ENCODE results near the gene POLN.
"Not testable (repeated sequence)": the region's sequence is repeated elsewhere in the genome, so short reads cannot be mapped to it uniquely, and the experiment has no call there.

The POLN gene

DNA sequence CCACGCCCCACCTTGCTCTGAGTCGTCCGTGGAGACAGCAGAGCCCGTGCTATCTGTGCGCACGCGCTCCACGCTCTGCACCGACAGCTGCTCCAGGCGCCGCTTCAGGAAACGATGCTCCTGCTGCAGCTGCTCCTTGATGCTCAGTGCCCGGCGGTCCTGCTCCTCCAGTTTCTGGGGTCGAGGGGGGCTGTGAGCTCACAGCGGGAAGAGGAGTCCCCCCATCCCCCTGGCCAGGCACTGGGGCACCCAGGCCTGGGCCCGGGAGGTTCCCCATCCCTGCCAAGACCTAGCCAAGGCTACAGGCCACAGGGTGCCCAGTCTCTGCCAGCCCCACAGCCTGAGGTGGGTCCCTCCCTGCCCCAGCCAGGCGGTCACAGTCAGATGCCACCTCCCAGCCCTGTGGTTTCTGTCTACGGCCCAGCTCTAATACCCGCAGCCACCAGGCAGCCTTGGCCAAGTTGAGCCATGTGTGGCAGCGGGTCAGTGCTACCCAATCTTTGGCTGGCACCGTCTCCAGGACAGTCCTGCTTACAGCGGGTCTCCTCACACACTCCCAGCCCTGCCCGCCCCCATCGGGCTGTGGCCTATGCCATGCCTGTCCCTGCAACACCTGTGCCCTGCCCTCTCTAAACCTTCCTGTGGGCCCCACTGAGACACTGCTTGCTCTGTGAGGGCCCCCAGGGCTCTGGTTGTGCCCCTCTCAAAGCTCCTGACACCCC, 9.3 kb upstream of the POLN start:
- DNase-seq (ENCODE audit: low read depth), result no peak

DNA sequence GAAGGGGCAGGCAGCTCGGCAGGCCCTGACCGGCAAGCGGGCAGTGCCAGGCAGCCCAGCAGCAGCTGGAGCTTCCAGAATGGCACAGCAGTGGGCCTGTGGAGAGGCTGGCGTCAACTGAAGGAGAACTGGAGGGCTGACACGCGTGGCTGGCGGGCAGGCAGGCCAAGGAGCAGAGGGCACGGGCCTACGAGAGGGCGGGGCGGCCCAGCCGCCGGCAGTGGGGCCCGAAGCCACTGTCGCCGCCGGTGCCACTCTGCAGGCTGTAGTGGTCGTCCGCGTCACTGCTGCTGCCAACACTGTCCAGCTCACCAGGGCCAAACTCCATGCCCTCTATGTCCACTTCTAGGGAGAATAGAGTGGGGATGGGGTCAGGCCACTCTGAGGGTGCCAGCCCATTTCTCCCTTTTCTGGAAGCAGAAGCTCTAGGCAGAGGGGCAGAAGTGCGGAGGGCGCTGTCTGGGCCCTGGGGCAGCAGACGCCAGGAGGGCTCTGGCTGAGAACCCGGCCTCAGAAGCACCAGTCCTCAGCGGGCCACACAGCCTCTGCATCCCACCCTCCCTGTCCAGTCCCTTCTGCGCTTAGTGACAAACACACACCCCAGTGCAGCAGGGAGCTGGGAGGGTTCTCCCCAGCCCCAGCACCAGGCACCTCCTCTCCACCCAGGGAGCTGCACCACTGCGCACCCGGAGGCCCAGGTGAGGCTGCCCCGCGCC, 8.6 kb upstream of the POLN start:
- no peak for DNase-seq (ENCODE audit: low read depth)

DNA sequence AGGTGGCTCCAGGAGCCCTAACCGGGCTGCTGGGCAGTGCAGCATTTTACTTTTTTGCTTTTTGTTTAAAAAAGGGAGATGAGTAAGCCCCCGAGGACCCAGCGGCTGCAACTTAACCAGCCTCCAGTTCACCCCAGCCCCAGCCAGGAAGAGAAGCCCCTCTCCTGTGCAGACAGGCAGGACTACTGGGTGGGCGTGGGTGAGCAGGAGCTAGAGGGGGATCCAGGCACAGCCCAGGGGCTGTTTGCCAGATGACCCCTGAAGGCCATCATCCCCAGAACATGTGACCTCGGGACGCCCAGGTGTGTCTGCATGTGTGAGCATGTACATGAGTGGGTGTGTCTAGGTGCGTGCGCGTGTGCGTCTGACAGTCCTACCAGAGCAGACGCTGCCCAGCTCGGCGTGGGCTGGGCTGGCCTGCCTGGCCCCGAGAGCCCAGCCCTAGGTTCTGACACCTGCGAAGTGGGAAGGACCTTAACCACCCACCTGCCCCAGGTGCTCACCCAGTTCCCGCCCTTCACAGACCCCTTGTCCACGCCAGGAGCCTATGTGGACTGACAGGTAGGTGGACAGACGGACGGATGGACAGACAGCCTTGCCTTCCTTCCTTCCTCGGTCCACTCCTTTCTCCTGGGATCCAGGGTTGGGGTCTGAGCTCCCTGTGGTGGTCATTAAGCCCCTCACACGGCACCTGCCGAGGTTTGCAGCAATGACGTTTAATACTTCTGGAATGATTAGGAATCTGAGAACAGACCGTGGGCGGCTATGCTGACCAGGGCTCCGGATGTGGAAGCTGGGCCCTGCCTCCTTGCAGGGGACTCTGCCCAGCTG, 7.8 kb upstream of the POLN start:
- no peak for DNase-seq (ENCODE audit: low read depth)

DNA sequence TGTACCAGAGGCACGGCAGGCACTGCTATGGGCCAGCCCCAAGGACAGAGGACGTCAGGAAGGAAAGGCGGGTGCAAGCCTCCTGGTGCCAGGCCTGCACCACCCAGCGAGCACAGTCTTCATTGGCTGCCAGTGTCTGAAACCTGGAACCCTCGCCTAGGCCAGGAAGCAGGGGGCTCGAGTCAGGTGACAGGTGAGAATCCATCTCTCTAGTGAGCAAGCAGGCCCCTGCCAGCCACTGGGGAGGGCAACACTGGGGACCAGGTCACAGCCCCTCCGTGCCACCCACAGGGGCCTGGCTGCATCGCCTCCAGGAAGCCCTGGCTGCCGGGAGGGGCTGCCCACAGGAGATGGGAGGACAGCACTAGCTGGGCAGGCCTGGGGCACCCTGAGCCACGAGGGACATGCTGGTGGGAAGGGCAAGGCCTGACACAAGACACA, 6.9 kb upstream of the POLN start:
- DNase-seq (ENCODE audit: low read depth), result no peak

DNA sequence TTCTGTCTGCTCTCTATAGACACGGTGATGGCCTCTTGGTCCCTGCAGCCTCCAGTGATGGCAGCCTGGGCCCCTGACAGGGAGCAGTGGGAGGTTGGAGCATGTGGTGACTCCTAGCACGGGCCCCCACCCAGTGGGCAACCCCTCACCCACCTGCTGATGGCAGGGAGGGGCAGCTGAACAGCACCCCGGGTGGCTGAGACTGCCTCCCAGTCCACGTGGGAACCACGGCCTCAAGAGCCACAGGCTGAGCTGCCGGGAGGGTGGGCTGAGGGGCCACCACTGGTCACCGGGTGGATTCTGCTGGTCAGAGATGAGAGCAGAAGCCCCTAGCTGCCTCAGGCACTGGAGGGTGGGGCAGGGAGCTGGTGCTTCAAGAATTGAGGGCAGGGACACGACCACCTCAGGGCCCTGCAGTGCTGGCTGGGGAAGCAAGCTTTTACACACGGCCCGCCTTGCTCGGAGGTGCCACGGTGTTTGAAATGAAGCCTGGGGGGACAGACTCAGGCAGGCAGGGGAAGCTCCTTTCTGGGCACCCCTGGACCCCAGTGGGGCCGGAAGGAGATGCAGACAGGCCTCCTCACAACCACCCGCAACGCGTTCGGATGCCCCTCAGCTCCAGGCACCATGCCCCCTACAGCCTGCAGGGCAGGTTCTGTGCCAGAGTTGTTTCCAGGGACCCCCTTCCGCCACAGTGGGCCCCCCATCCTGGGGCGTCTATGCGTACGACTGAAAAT, 6.3 kb upstream of the POLN start:
- DNase-seq (ENCODE audit: low read depth), result no peak

DNA sequence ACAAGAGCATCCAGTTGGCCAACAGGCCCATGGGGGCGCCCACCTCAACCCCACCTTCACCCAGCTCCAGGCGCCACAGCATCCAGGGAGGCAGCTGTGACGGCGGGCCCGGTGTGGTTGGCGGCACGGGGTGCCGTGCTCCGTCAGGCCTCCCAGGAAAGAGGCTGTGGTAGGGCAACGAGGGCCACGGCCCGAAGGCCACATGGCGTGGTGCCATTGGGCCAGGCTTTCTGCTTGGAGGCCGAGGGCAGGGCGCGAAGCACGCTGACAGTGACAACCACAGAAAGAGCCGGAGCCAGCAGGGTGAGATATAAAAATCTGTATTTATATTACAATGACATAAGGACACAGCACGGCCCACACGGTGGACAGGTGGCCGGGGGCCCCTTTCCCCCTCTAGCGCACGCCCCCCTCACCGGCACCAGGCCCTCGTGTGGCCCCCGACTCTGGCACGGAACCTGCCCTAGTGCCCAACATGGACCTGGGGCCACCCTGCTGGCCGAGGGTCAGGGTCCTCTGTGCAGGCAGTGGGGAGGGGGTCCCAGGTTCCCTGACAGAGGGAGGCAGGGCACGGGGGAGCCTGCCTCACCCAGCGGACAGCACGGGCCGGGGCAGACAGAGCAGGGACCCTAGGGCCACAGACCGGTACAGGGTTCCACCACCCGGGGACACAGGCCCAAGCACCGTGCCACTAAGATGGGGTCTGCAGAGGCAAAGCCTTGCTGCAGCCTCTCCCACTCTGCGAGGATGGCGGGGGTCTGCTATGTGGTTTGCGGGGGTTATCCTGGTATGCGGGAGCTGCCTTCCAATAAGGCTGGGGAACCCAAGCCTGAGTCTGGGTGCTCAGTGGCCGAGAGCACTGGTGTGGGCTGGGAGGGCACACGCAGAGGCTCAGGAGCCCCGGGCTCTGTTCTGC, 5.5 kb upstream of the POLN start:
- no peak for DNase-seq (ENCODE audit: low read depth)

DNA sequence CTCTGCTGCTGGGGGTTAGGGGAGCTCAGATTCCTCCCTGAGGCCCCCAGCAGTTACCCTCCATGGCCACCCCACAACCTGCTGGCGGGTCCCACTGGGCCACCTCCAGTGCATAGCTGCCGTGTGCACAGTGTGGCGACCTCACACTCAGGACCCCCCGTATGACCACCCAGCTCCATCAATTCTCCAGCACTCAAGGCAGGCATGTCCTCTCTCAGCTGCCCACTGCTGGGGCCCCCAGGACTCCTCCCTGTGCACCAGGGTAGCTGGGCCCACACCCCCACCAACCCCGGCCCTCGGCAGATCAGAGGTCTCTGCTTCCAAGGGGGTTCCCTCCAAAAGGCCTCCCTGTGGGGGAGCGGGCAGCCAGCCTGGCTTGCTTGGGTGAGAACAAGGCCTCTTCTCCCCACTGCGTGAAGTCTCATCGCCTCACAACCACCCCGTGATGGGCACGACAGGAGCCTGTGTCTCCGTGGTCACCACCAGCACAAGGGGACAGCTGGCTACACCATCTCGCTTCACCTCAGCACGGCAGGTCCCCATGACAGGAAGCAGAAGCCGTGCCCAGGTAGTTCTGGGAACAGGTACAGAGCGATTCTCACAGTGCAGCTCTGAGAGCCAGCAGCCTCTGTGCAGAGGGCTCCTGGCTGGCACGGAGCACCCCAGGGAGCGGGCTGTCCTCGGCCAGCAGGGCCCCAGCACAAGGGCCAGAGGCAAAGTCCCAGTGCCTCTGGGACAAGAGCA, 4.6 kb upstream of the POLN start:
- no peak for DNase-seq (ENCODE audit: low read depth)

DNA sequence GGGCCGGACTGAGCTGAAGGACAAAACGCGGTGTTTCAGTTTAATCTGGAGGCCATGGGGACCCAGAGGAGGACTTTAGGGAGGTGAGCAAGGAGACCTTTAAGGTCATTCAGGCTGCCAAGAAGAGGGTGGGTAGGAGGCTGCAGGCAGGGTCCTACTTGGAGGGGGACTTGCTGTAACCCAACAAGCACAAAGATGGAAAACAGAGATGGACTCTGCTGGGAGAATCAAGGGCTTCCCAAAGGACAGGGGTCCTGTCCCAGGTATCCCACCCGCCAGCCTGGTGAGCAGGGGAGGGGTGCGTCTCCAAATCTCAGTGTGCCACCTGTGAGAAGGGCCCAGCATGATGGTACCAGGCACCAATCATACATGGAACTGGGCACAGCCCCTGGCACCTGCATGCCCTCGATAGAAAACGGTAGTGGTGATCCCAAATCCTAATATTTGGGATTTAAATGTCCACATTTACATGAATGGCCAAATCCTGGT, 3.9 kb upstream of the POLN start:
- no peak for DNase-seq (ENCODE audit: low read depth)

DNA sequence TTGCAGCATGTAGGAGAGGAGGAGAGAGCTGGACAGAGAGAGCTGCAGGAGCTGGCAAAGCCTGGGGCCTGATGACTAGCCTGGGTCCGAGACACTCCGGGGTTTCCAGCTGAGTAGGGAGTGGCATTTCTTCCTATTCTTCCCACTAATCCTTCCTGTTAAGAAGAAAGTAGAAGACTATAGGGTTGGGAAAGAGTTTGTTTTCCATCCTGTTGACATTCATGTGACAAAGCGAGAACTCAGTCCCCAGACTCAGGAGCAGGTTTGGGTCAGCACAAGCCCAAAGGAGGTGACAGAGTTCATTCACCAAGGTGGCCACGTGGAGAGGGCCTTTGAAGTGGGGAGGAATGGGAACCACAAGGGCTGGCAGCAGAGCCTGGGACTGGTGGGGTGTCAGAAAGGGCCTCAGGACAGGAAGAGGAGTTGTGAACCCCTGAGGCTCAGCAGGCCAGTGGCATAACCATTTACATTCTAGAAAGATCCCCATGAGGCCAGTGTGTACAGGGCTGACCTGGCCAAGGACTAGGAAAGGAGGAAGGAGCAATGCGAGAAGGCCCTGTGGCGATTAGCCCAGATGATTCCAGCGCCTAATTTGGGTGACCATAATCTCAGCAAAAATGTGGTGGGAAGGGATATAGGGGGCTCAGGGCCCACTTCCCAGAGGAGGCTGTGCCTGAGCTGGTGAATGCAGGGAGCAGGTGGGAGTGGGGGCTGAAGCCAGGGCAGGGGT, 3.3 kb upstream of the POLN start:
- DNase-seq (ENCODE audit: low read depth), result no peak

DNA sequence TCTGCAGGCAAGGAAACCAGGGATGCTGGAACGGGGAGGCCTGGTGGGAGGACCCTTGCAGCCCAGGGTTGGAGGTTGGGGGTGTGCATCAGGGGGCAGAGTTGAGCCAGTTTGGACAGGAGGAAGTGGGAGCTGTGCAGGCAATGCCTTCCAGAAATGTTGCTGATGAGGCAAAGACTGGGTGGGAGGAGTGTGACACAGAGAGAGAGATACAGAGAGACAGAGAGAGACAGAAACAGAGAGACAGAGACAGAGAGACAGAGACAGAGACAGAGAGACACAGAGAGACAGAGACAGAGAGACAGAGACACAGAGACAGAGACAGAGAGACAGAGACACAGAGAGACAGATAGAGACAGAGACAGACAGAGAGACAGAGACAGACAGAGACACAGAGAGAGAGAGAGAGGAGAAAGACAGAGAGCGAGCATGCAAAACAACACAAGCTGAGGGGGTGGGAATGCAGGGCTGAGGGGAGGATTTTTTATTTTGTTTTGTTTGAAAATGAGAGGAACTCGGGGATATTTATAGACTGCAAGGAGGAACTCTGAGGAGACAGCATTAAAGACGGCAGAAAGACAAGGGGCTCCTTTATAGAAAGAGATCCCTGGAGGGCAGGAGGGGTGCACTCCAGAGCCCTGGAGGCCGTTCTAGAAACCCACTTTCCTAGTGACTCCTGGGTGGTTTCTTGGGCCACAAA, 1.9 kb upstream of the POLN start:
- no peak for DNase-seq (ENCODE audit: low read depth)

DNA sequence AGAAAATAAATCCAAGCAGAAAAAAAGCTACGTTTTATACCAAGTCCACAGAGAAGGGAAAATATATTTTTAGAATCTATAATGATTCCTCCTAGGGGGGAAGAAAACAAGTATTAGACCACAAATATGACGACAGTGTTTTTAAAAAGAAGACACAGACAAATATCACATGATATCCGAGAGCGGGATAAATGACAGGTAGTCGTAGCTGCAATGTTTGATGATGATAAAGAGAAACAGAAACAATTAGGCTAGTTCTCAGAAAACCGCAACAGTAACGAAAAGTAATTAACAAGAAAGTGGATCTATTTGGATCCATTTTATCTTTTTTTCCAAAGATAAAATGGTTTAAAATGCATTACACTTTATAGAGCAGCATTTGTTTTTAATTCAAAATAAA, 918 bp downstream of the POLN start:
- DNase-seq (ENCODE audit: low read depth), result no peak

DNA sequence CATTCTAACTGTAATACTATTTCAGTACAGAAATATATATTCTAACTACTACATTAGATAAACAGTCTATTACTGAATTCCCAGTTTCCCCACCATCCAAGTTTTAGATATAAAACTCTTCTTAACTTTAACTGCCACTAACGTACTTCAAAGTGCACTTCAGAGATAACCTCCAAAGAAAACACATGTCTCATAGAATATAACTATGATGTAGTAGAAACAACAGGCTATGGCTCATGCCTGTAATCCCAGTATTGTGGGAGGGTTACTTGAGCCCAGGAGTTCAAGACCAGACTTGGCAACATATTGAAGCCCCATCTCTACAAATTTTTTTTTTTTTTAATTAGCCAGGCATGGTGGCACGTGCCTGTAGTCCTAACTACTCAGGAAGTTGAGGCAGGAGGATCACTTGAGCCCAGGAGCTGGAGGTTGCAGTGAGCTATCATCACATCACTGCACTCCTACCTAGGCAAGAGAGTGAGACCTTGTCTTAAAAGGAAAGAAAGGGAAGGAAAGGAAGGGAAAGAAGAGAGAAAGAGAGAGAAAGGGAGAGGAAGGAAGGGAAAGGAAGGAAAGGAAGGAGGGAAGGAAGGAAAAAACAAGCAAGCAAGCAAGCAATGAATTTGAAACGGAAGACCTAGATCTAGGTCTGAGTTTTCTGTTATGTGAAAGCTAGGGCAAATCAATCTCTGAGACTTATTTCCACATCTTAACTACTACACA, 4.8 kb downstream of the POLN start:
- no peak for DNase-seq (ENCODE audit: low read depth)

DNA sequence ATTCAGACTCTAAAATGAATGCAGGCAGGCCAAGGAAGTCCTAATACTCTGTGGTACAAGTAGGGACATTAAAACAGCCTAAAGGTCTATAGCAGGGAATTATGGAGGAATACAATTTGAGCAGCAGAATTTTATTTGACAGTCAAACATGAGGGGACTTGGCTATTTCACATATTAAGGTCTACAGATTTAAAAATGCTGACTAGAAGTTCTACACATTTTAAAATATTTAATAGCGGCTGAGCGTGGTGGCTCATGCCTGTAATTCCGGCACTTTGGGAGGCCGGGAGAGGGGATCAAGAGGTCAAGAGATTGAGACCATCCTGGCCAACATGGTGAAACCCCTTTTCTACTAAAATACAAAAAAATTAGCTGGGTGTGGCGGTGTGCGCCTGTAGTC, 10.8 kb downstream of the POLN start:
- DNase-seq (ENCODE audit: low read depth), result no peak

DNA sequence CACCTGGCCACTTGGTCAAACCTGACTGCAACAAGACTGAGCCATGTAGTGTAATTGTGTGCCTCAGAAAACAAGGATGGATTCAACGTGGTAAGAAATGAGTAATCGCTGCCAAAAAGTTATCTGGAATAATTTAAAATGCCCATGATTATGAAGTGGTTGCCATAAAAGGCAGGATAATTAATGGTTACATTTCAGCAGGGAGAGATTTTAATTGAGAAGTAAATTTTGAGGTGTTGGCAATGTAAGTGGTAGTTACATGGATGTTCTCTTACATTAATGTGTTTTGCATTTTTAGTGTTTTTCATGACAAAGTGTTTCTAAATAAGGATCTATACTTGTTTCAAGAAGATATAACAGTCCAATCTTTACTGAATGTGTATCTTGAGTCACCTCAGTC, 15.7 kb downstream of the POLN start:
- DNase-seq (ENCODE audit: low read depth), result no peak

DNA sequence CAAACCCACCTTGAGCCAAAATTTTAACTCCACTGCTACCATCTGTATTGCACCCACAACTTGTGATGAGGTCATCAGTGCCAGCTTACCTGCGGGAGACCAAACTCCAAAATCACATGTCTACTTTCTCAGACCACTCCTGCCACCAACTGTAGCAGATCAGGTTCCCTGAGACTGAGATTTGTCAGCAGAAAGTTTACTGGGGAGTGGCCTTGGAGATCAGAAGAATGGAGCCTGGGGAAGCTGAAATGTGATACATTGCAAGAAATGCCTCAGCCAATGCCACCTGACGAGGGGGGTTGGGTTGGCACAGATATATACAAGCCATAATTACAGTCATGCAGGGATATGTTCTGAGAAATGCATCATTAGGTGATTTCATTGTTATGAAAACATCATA, 19.1 kb downstream of the POLN start:
- DNase-seq (ENCODE audit: low read depth), result no peak

DNA sequence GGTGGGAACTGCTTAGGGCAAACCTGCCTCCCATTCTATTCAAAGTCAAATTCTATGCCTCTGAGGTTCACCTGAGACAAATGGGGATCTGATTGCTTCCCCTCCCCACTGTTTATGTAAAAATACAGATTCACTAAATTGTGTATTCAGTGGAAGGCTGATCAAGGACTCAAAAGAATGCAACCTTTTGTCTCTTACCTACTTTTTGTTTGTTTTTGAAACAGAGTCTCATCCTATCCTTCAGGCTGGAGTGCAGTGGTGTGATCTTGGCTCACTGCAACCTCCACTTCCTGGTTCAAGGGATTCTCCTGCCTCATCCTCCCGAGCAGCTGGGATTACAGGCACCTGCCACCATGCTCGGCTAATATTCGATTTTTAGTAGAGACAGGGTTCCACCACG, 20.5 kb downstream of the POLN start:
- not testable (repeated sequence) for DNase-seq (ENCODE audit: low read depth)

DNA sequence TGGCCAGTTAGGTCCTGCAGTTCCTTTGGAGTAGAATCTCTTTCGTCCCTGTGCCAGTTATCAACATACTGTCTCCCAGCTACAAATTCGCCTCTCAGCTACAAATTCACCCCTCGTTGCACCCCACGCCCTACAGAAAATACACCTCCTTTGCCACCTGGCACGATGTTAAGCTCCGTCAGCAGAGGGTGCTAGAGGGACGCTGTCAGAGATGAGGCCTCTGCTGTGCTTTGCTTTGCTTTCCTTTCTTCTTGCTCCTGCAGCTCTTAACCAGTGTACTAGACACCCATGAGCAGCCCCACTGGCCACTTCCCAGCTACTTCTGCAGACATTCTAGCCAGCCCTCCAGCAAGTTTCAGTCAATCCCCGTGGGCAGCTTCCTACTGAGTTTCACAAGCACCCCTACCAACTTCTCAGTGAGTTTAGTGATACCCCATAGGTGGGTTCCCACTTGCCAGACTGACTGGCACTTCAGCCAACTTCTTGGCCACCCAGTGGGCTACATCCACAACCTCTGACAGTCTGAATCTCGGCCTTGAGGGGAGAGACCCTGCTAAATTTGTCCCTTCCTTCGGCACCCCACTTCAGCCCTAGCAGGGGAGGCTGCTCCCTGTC, 21.8 kb downstream of the POLN start:
- DNase-seq (ENCODE audit: low read depth), result no peak

DNA sequence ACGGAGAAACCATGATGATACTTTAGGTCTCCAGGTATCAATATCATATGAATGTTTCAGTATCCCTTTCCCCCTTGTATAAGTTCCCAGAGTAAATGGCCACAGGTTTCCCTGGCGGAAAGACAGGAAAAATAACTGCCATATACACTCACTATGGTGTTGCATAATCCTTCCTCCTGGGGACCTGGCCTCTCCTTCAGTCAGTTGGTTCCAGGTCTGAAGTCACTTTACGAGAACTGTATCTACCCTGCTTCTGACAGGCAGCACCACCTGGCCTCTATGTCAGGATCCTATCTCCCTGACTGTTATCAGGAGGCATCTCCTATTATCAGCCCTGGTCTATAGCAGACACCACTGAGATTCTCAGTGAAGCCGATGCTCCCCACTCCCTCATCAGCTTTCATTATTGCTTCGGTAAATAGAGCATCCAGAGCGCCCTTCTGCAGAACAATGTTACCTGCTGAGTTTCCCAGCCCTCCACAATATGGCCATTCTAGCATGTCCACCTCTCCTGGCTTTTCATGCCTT, 22.6 kb downstream of the POLN start:
- DNase-seq (ENCODE audit: low read depth), result no peak

Data from non-pigmented ciliary epithelial cell (primary cell).